IMR-90 (cell line): ENCODE data around the gene TAGLN. TPM values are rescaled to one million over a fixed set of nuclear protein-coding genes. Genes with fewer than 3 reads are reported as not detected.

Experiments used
- ATAC-seq: fragments of 200-7000 bp; cut with Tn5 transposase; 2 replicates; pipeline ENCODE4 v1.9.1; 2020; ENCODE audit warnings: low read depth, mild to moderate bottlenecking, moderate library complexity
- BruUV-seq: library from RNA; stranded (reverse); fragments of 400-500 nt; replicated peaks from 2 replicates; lab custom pipeline; 2021; lab: Mats Ljungman, UMichigan
- CTCF ChIA-PET: fragments of 300-600 bp; formaldehyde crosslinking; extraction: SDS; loops from one replicate; lab custom pipeline; 2021; ENCODE audit warnings: antibody characterized with exemption; lab: Yijun Ruan, JAX
- POLR2A ChIA-PET: fragments of 300-600 bp; sonication (Branson Sonifier 250); formaldehyde crosslinking; loops from one replicate; lab custom pipeline; 2022; ENCODE audit warnings: antibody characterized with exemption; ENCODE audit not compliant: unreplicated experiment; lab: Charles Lee
- DNase-seq: peaks from one replicate; pipeline ENCODE4 v3.0.0; 2013
- H2AFZ ChIP-seq: replicated peaks from 2 replicates; pipeline ENCODE3; 2013; ENCODE audit warnings: low read length, mild to moderate bottlenecking; ENCODE audit not compliant: poor library complexity
- H2AK5ac ChIP-seq: 2 replicates; pipeline ENCODE4 v1.6.1; 2013; ENCODE audit warnings: low read depth, low read length, inconsistent platforms
- H2AK9ac ChIP-seq: replicated peaks from 2 replicates; pipeline ENCODE3; 2013; ENCODE audit warnings: mild to moderate bottlenecking, low read depth, low read length, moderate library complexity; ENCODE audit not compliant: poor library complexity
- H2BK120ac ChIP-seq: 2 replicates; pipeline ENCODE4 v1.6.1; 2013; ENCODE audit warnings: low read depth, low read length, inconsistent platforms
- H2BK15ac ChIP-seq: 3 replicates; pipeline ENCODE4 v1.6.1; 2013; ENCODE audit warnings: low read depth, low read length, inconsistent platforms
- H2BK20ac ChIP-seq: 2 replicates; pipeline ENCODE4 v1.6.1; 2013; ENCODE audit warnings: low read depth, mild to moderate bottlenecking, inconsistent platforms, low read length, moderate library complexity
- H2BK5ac ChIP-seq: 2 replicates; pipeline ENCODE4 v1.6.1; 2013; ENCODE audit warnings: mild to moderate bottlenecking, low read depth, low read length, inconsistent platforms; ENCODE audit not compliant: poor library complexity, severe bottlenecking
- H3K14ac ChIP-seq: replicated peaks from 2 replicates; pipeline ENCODE4 v1.6.1; 2013; ENCODE audit warnings: low read depth, low read length, inconsistent platforms
- H3K18ac ChIP-seq: 2 replicates; pipeline ENCODE4 v1.6.1; 2013; ENCODE audit warnings: low read depth, low read length, control low read depth
- H3K23ac ChIP-seq: 2 replicates; pipeline ENCODE4 v1.6.1; 2013; ENCODE audit warnings: low read depth, low read length, inconsistent platforms
- H3K27ac ChIP-seq: 2 replicates; pipeline ENCODE4 v1.5.1; 2013; ENCODE audit warnings: mild to moderate bottlenecking, control low read depth, low read length; ENCODE audit not compliant: insufficient read depth
- H3K27me3 ChIP-seq: 2 replicates; pipeline ENCODE4 v1.6.1; 2013; ENCODE audit warnings: low read length; ENCODE audit not compliant: control insufficient read depth, insufficient read depth
- H3K36me3 ChIP-seq: 2 replicates; pipeline ENCODE4 v1.6.1; 2013; ENCODE audit warnings: low read length, mixed read lengths; ENCODE audit not compliant: control insufficient read depth, insufficient read depth
- H3K4ac ChIP-seq: 2 replicates; pipeline ENCODE4 v1.6.1; 2013; ENCODE audit warnings: low read depth, low read length, inconsistent platforms
- H3K4me1 ChIP-seq: 2 replicates; pipeline ENCODE4 v1.6.1; 2013; ENCODE audit warnings: low read length, mixed read lengths; ENCODE audit not compliant: control insufficient read depth, insufficient read depth
- H3K4me2 ChIP-seq: 2 replicates; pipeline ENCODE4 v1.6.1; 2013; ENCODE audit warnings: low read depth, mild to moderate bottlenecking, control low read depth, low read length, moderate library complexity
- H3K4me3 ChIP-seq: 2 replicates; pipeline ENCODE4 v1.5.1; 2013; ENCODE audit warnings: low read depth, mild to moderate bottlenecking, control low read depth, low read length, moderate library complexity; ENCODE audit not compliant: insufficient read depth
- H3K56ac ChIP-seq: 2 replicates; pipeline ENCODE4 v1.6.1; 2013; ENCODE audit warnings: low read length, inconsistent platforms; ENCODE audit not compliant: insufficient read depth; ENCODE audit errors: extremely low read depth
- H3K79me1 ChIP-seq, 2 experiments: 2 replicates each; pipeline ENCODE4 v1.6.1; 2013; ENCODE audit warnings: low read length in 2 of 2, inconsistent platforms in 1 of 2, low read depth in 1 of 2
- H3K9ac ChIP-seq: 2 replicates; pipeline ENCODE4 v1.6.1; 2013; ENCODE audit warnings: low read depth, low read length, control low read depth
- H3K9me1 ChIP-seq: 2 replicates; pipeline ENCODE4 v1.6.1; 2013; ENCODE audit warnings: low read length, inconsistent platforms; ENCODE audit not compliant: insufficient read depth
- H3K9me3 ChIP-seq: 2 replicates; pipeline ENCODE4 v1.6.1; 2013; ENCODE audit warnings: low read length; ENCODE audit not compliant: control insufficient read depth, insufficient read depth
- H4K20me1 ChIP-seq: 2 replicates; pipeline ENCODE4 v1.6.1; 2013; ENCODE audit warnings: low read length, inconsistent platforms; ENCODE audit not compliant: insufficient read depth
- H4K5ac ChIP-seq: 2 replicates; pipeline ENCODE4 v1.6.1; 2013; ENCODE audit warnings: mild to moderate bottlenecking, low read depth, low read length, control low read depth
- H4K8ac ChIP-seq, 2 experiments: 2 replicates each; pipeline ENCODE4 v1.6.1; 2013; ENCODE audit warnings: low read depth in 2 of 2, low read length in 2 of 2, control low read depth in 1 of 2, inconsistent platforms in 1 of 2
- H4K91ac ChIP-seq: 2 replicates; pipeline ENCODE4 v1.6.1; 2013; ENCODE audit warnings: low read depth, low read length, inconsistent platforms; ENCODE audit not compliant: insufficient read depth
- CTCF ChIP-seq: conservative IDR thresholded peaks from 2 replicates; pipeline ENCODE4 v1.5.1; 2012; ENCODE audit warnings: mild to moderate bottlenecking, low read depth, low read length, improper control_type of control experiment
- ELK1 ChIP-seq: fragments of 150-350 bp; IDR thresholded peaks from 2 replicates; pipeline ENCODE4 v1.6.1; 2016; ENCODE audit warnings: low read depth, mild to moderate bottlenecking, low read length, moderate library complexity, borderline replicate concordance
- MAZ ChIP-seq: IDR thresholded peaks from 2 replicates; pipeline ENCODE4 v1.6.1; 2012; ENCODE audit warnings: low read depth, mild to moderate bottlenecking, low read length, improper control_type of control experiment, moderate library complexity, borderline replicate concordance
- POLR2A ChIP-seq: IDR thresholded peaks from 2 replicates; pipeline ENCODE4 v1.6.1; 2012; ENCODE audit warnings: mild to moderate bottlenecking, low read depth, low read length
- RAD21 ChIP-seq: IDR thresholded peaks from 2 replicates; pipeline ENCODE4 v1.6.1; 2012; ENCODE audit warnings: low read length, improper control_type of control experiment
- RFX5 ChIP-seq: IDR thresholded peaks from 2 replicates; pipeline ENCODE4 v1.8.0; 2012; ENCODE audit warnings: low read depth, mild to moderate bottlenecking, low read length, moderate library complexity
- WGBS, 2 experiments: methylation state at CpG; one replicate each; pipeline versions ENCODE4 v1.1.5 to v1.1.7; 2013; ENCODE audit warnings: missing lambda C conversion rate in 2 of 2; ENCODE audit not compliant: insufficient read length in 1 of 2; ENCODE audit errors: extremely low coverage in 2 of 2; 5-methylcytosine and 5-hydroxymethylcytosine counted together
- dilution Hi-C: fragments of 300-500 bp; cut with HindIII; formaldehyde crosslinking; loops from one replicate; pipeline ENCODE4 v1.14.3; 2018; ENCODE audit warnings: low sequenced_read_pairs; ENCODE audit not compliant: unreplicated experiment
- in situ Hi-C: fragments of 300-500 bp; cut with MboI; formaldehyde crosslinking; loops from 3 replicates; pipeline ENCODE4 v1.14.3; 2019; ENCODE audit warnings: low sequenced_read_pairs, inconsistent platforms, mixed read lengths
- intact Hi-C: fragments of 100-400 bp; cut with micrococcal nuclease; formaldehyde crosslinking; loops from 2 replicates; pipeline ENCODE4 v1.10.0; 2022
- polyA plus RNA-seq, 3 experiments: library from polyadenylated mRNA; depleted of rRNA; stranded (reverse); fragments of >200 nt; gene quantifications; 2 replicates each; pipeline ENCODE4 v1.2.3, GENCODE V29; 2012; ENCODE audit warnings: low replicate concordance in 1 of 3
- total RNA-seq: library from RNA; depleted of rRNA; stranded (reverse); fragments of >200 nt; gene quantifications from 2 replicates; pipeline ENCODE4 v1.2.3, GENCODE V29; 2012

Gene TAGLN
- total and polyA plus RNA-seq, 2 of the 4 experiments (the other 2 are of a cell fraction): 2,558 to 3,760 TPM

- WGBS, 2 experiments: no CpG with 5 or more reads among the region's 7 CpGs
- H4K20me1 ChIP-seq: peaks cover 58% of the 10 kb centered on the region
- dilution Hi-C loops: no loop called here
These were observed 3.4 kb downstream of the TAGLN start for GRCh38 chr11:117202386-117203068.

More at GRCh38 chr11:117202386-117203068, 3.4 kb downstream of the TAGLN start:
- no peak overlapping the region for H2BK20ac ChIP-seq
- peak overlapping the region; percentile 50; the same call in 1 of the 2 replicates for H3K56ac ChIP-seq
- ChIA-PET CTCF (interaction anchor here (0.7 to 0.9 kb wide), 2 partner anchors 20 to 22 kb away, joined by 4 read pairs; no protein-coding TSS in a partner anchor), POLR2A (interaction anchor here (0.7 to 1.8 kb wide), 3 partner anchors 20 to 56 kb away, joined by 3 to 6 read pairs (median 4); partner anchors contain the start of gene SIDT2)
- H3K36me3 ChIP-seq: peaks cover 45% of the 10 kb centered on the region
- peak overlapping the region; percentile 91 for H3K27ac ChIP-seq
- H3K9ac ChIP-seq: peak overlapping the region; percentile 92
- H2BK5ac ChIP-seq: peak overlapping the region; percentile 83
- no peaks in the 10 kb centered on the region for H3K27me3 ChIP-seq
- peak overlapping the region; percentile 93 to 96; a peak in 1 of 4 replicates for H4K8ac ChIP-seq
- no peak for ATAC-seq
- in situ Hi-C loops (no loop called here), intact Hi-C loops (no loop called here)
- H3K23ac ChIP-seq: peak overlapping the region; percentile 91
- H3K9me1 ChIP-seq: peaks cover 28% of the 10 kb centered on the region
- no peak for DNase-seq
- H2AK5ac ChIP-seq: peak overlapping the region; percentile 97
- TF ChIP-seq CTCF (no peak), RAD21 (no peak), MAZ (no peak; the same call in 1 of the 2 replicates), POLR2A (no peak; the same call in 1 of the 2 replicates), RFX5 (no peak), ELK1 (no peak)
- H2AK9ac ChIP-seq: peak overlapping the region; percentile 38
- peaks cover 46% of the 10 kb centered on the region for H3K4me1 ChIP-seq
- no TSS peak for BruUV-seq
- no peak overlapping the region for H2BK15ac ChIP-seq
- peak overlapping the region; percentile 2; the same call in 1 of the 2 replicates for H2BK120ac ChIP-seq
- no peaks in the 10 kb centered on the region for H3K9me3 ChIP-seq
- H4K91ac ChIP-seq: peak overlapping the region; percentile 78
- peak overlapping the region; percentile 4 for H2AFZ ChIP-seq
- peak overlapping the region; percentile 96 for H3K4ac ChIP-seq
- 0 out of 2 replicates have a peak overlapping the region, but pooled peaks have one; percentile 25 for H4K5ac ChIP-seq
- H3K14ac ChIP-seq: peak overlapping the region; percentile 98
- H3K18ac ChIP-seq: no peak overlapping the region; the same call in 1 of the 2 replicates
- peaks cover 29 to 61% of the 10 kb centered on the region in 2 experiments for H3K79me1 ChIP-seq
- peak overlapping the region; percentile 49 for H3K4me3 ChIP-seq
- H3K4me2 ChIP-seq: peak overlapping the region; percentile 80
